ENCODE measurements around the gene MAGOH.

DNA sequence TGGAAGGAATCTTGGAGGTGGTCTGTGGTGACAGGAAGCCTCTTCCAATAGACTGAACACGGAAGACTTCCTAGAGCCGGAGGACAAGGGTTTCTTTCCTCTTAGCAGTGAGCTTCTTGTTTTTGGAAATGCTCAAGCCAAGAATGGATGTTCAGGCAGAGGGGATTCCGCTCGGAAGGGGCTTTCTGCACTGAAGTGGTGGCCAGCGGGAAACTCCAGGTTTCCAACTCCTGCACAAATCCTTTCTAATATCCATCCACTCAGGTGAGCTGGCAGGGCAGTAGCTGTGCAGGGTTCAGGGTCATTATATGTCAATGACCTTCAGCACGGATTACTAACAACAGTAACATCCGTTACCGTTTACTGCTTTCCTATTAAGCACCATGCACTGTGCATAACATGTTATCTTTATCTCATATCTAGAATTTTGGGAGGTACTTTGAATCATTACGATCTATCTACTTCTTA, 42.3 kb downstream of the MAGOH start:
- TF ChIP-seq CTCF (conservative IDR thresholded peaks at IDR 0.05) (no peak), EZH2 (IDR thresholded peaks at IDR 0.05; ENCODE audit: low read depth) (no peak)
